Measurements from ENCODE around the gene RAB27A.

DNA sequence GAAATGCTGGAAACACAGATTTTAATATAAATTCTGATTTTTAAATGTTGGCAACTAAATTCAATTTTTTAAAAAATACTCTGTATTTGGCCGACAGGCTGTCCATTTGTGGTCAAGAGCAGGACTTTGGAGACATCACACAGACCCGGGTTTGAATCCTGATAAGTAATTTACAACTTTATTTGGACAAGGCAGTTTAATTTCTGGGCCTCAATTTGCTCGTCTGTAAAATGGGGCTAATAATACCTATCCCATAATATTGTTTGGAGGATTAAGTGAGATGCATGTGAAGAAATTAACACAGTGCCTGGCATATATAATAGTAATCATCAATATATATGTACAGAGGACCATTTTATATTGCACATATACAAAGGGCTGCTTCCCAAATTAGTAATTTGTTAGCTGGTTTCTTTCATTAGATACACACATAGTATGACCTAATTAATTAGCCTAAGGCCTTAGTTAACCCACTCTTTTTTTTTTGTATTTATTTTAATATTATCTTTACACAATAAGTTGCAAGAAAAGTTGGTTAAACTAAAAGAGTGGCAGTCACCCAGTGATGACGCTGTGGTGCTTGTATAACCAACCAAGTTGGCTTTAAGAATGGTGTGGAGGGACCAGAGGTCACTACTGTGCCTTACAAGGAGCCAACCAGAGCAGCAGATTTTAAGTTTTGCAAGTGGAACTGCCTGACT lies 30.1 kb upstream of the RAB27A start:
- no peak for TF ChIP-seq POLR2A (IDR thresholded peaks at IDR 0.05)
- TF ChIP-seq, protein P1, sequence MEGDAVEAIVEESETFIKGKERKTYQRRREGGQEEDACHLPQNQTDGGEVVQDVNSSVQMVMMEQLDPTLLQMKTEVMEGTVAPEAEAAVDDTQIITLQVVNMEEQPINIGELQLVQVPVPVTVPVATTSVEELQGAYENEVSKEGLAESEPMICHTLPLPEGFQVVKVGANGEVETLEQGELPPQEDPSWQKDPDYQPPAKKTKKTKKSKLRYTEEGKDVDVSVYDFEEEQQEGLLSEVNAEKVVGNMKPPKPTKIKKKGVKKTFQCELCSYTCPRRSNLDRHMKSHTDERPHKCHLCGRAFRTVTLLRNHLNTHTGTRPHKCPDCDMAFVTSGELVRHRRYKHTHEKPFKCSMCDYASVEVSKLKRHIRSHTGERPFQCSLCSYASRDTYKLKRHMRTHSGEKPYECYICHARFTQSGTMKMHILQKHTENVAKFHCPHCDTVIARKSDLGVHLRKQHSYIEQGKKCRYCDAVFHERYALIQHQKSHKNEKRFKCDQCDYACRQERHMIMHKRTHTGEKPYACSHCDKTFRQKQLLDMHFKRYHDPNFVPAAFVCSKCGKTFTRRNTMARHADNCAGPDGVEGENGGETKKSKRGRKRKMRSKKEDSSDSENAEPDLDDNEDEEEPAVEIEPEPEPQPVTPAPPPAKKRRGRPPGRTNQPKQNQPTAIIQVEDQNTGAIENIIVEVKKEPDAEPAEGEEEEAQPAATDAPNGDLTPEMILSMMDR (IDR thresholded peaks at IDR 0.05), result no peak
